IMR-90 (cell line): ENCODE results near the gene PLLP. TPM values are rescaled to one million over a fixed set of nuclear protein-coding genes. Genes with fewer than 3 reads are reported as not detected.

ENCODE experiments used
- ATAC-seq: fragments of 200-7000 bp; cut with Tn5 transposase; 2 replicates; pipeline ENCODE4 v1.9.1; 2020; ENCODE audit warnings: low read depth, mild to moderate bottlenecking, moderate library complexity
- BruUV-seq: library from RNA; stranded (reverse); fragments of 400-500 nt; replicated peaks from 2 replicates; lab custom pipeline; 2021; lab: Mats Ljungman, UMichigan
- CTCF ChIA-PET: fragments of 300-600 bp; formaldehyde crosslinking; extraction: SDS; loops from one replicate; lab custom pipeline; 2021; ENCODE audit warnings: antibody characterized with exemption; lab: Yijun Ruan, JAX
- POLR2A ChIA-PET: fragments of 300-600 bp; sonication (Branson Sonifier 250); formaldehyde crosslinking; loops from one replicate; lab custom pipeline; 2022; ENCODE audit warnings: antibody characterized with exemption; ENCODE audit not compliant: unreplicated experiment; lab: Charles Lee
- DNase-seq: peaks from one replicate; pipeline ENCODE4 v3.0.0; 2013
- H2AFZ ChIP-seq: replicated peaks from 2 replicates; pipeline ENCODE3; 2013; ENCODE audit warnings: low read length, mild to moderate bottlenecking; ENCODE audit not compliant: poor library complexity
- H2AK5ac ChIP-seq: 2 replicates; pipeline ENCODE4 v1.6.1; 2013; ENCODE audit warnings: low read depth, low read length, inconsistent platforms
- H2AK9ac ChIP-seq: replicated peaks from 2 replicates; pipeline ENCODE3; 2013; ENCODE audit warnings: mild to moderate bottlenecking, low read depth, low read length, moderate library complexity; ENCODE audit not compliant: poor library complexity
- H2BK120ac ChIP-seq: 2 replicates; pipeline ENCODE4 v1.6.1; 2013; ENCODE audit warnings: low read depth, low read length, inconsistent platforms
- H2BK15ac ChIP-seq: 3 replicates; pipeline ENCODE4 v1.6.1; 2013; ENCODE audit warnings: low read depth, low read length, inconsistent platforms
- H2BK20ac ChIP-seq: 2 replicates; pipeline ENCODE4 v1.6.1; 2013; ENCODE audit warnings: low read depth, mild to moderate bottlenecking, inconsistent platforms, low read length, moderate library complexity
- H2BK5ac ChIP-seq: 2 replicates; pipeline ENCODE4 v1.6.1; 2013; ENCODE audit warnings: mild to moderate bottlenecking, low read depth, low read length, inconsistent platforms; ENCODE audit not compliant: poor library complexity, severe bottlenecking
- H3K14ac ChIP-seq: replicated peaks from 2 replicates; pipeline ENCODE4 v1.6.1; 2013; ENCODE audit warnings: low read depth, low read length, inconsistent platforms
- H3K18ac ChIP-seq: 2 replicates; pipeline ENCODE4 v1.6.1; 2013; ENCODE audit warnings: low read depth, low read length, control low read depth
- H3K23ac ChIP-seq: 2 replicates; pipeline ENCODE4 v1.6.1; 2013; ENCODE audit warnings: low read depth, low read length, inconsistent platforms
- H3K27ac ChIP-seq: 2 replicates; pipeline ENCODE4 v1.5.1; 2013; ENCODE audit warnings: mild to moderate bottlenecking, control low read depth, low read length; ENCODE audit not compliant: insufficient read depth
- H3K27me3 ChIP-seq: 2 replicates; pipeline ENCODE4 v1.6.1; 2013; ENCODE audit warnings: low read length; ENCODE audit not compliant: control insufficient read depth, insufficient read depth
- H3K36me3 ChIP-seq: 2 replicates; pipeline ENCODE4 v1.6.1; 2013; ENCODE audit warnings: low read length, mixed read lengths; ENCODE audit not compliant: control insufficient read depth, insufficient read depth
- H3K4ac ChIP-seq: 2 replicates; pipeline ENCODE4 v1.6.1; 2013; ENCODE audit warnings: low read depth, low read length, inconsistent platforms
- H3K4me1 ChIP-seq: 2 replicates; pipeline ENCODE4 v1.6.1; 2013; ENCODE audit warnings: low read length, mixed read lengths; ENCODE audit not compliant: control insufficient read depth, insufficient read depth
- H3K4me2 ChIP-seq: 2 replicates; pipeline ENCODE4 v1.6.1; 2013; ENCODE audit warnings: low read depth, mild to moderate bottlenecking, control low read depth, low read length, moderate library complexity
- H3K4me3 ChIP-seq: 2 replicates; pipeline ENCODE4 v1.5.1; 2013; ENCODE audit warnings: low read depth, mild to moderate bottlenecking, control low read depth, low read length, moderate library complexity; ENCODE audit not compliant: insufficient read depth
- H3K56ac ChIP-seq: 2 replicates; pipeline ENCODE4 v1.6.1; 2013; ENCODE audit warnings: low read length, inconsistent platforms; ENCODE audit not compliant: insufficient read depth; ENCODE audit errors: extremely low read depth
- H3K79me1 ChIP-seq, 2 experiments: 2 replicates each; pipeline ENCODE4 v1.6.1; 2013; ENCODE audit warnings: low read length in 2 of 2, inconsistent platforms in 1 of 2, low read depth in 1 of 2
- H3K9ac ChIP-seq: 2 replicates; pipeline ENCODE4 v1.6.1; 2013; ENCODE audit warnings: low read depth, low read length, control low read depth
- H3K9me1 ChIP-seq: 2 replicates; pipeline ENCODE4 v1.6.1; 2013; ENCODE audit warnings: low read length, inconsistent platforms; ENCODE audit not compliant: insufficient read depth
- H3K9me3 ChIP-seq: 2 replicates; pipeline ENCODE4 v1.6.1; 2013; ENCODE audit warnings: low read length; ENCODE audit not compliant: control insufficient read depth, insufficient read depth
- H4K20me1 ChIP-seq: 2 replicates; pipeline ENCODE4 v1.6.1; 2013; ENCODE audit warnings: low read length, inconsistent platforms; ENCODE audit not compliant: insufficient read depth
- H4K5ac ChIP-seq: 2 replicates; pipeline ENCODE4 v1.6.1; 2013; ENCODE audit warnings: mild to moderate bottlenecking, low read depth, low read length, control low read depth
- H4K8ac ChIP-seq, 2 experiments: 2 replicates each; pipeline ENCODE4 v1.6.1; 2013; ENCODE audit warnings: low read depth in 2 of 2, low read length in 2 of 2, control low read depth in 1 of 2, inconsistent platforms in 1 of 2
- H4K91ac ChIP-seq: 2 replicates; pipeline ENCODE4 v1.6.1; 2013; ENCODE audit warnings: low read depth, low read length, inconsistent platforms; ENCODE audit not compliant: insufficient read depth
- CEBPB ChIP-seq: IDR thresholded peaks from 2 replicates; pipeline ENCODE4 v1.6.1; 2012; ENCODE audit warnings: low read depth, low read length, improper control_type of control experiment
- RAD21 ChIP-seq: IDR thresholded peaks from 2 replicates; pipeline ENCODE4 v1.6.1; 2012; ENCODE audit warnings: low read length, improper control_type of control experiment
- WGBS, 2 experiments: methylation state at CpG; one replicate each; pipeline versions ENCODE4 v1.1.5 to v1.1.7; 2013; ENCODE audit warnings: missing lambda C conversion rate in 2 of 2; ENCODE audit not compliant: insufficient read length in 1 of 2; ENCODE audit errors: extremely low coverage in 2 of 2; 5-methylcytosine and 5-hydroxymethylcytosine counted together
- dilution Hi-C: fragments of 300-500 bp; cut with HindIII; formaldehyde crosslinking; loops from one replicate; pipeline ENCODE4 v1.14.3; 2018; ENCODE audit warnings: low sequenced_read_pairs; ENCODE audit not compliant: unreplicated experiment
- in situ Hi-C: fragments of 300-500 bp; cut with MboI; formaldehyde crosslinking; loops from 3 replicates; pipeline ENCODE4 v1.14.3; 2019; ENCODE audit warnings: low sequenced_read_pairs, inconsistent platforms, mixed read lengths
- intact Hi-C: fragments of 100-400 bp; cut with micrococcal nuclease; formaldehyde crosslinking; loops from 2 replicates; pipeline ENCODE4 v1.10.0; 2022
- polyA plus RNA-seq, 3 experiments: library from polyadenylated mRNA; depleted of rRNA; stranded (reverse); fragments of >200 nt; gene quantifications; 2 replicates each; pipeline ENCODE4 v1.2.3, GENCODE V29; 2012; ENCODE audit warnings: low replicate concordance in 1 of 3
- total RNA-seq: library from RNA; depleted of rRNA; stranded (reverse); fragments of >200 nt; gene quantifications from 2 replicates; pipeline ENCODE4 v1.2.3, GENCODE V29; 2012

The PLLP gene
- total and polyA plus RNA-seq, 2 of the 4 experiments (the other 2 are of a cell fraction): 0.05 TPM; not detected in 1

- DNase-seq (no peak), ATAC-seq (no peak)
- no peak overlapping the region for H3K27ac ChIP-seq
- H4K8ac ChIP-seq: no peak overlapping the region
- H3K36me3 ChIP-seq: peaks cover 42% of the 10 kb centered on the region
- H3K23ac ChIP-seq: no peak overlapping the region
- intact Hi-C loops: no loop called here
- H2AFZ ChIP-seq: no peak overlapping the region
- in situ Hi-C loops: no loop called here
- no peak overlapping the region for H2AK5ac ChIP-seq
- no peak overlapping the region for H3K4me2 ChIP-seq
- no peak overlapping the region for H2BK20ac ChIP-seq
- H3K27me3 ChIP-seq: no peaks in the 10 kb centered on the region
- no peak overlapping the region for H3K9ac ChIP-seq
- H3K56ac ChIP-seq: no peak overlapping the region
- no peak overlapping the region for H2AK9ac ChIP-seq
- H2BK120ac ChIP-seq: no peak overlapping the region
- H3K14ac ChIP-seq: no peak overlapping the region
- H2BK15ac ChIP-seq: no peak overlapping the region
- H4K5ac ChIP-seq: no peak overlapping the region
- no CpG with 5 or more reads among the region's 1 CpG for WGBS, 2 experiments
- TF ChIP-seq CEBPB: peak; percentile 88
- no peak for TF ChIP-seq RAD21
- no peaks in the 10 kb centered on the region for H3K4me1 ChIP-seq
- ChIA-PET CTCF (no interaction called here), POLR2A (no interaction called here)
- no peak overlapping the region for H3K4me3 ChIP-seq
- H3K79me1 ChIP-seq: peaks cover 0 to 3% of the 10 kb centered on the region in 2 experiments; a peak in 1 of 4 replicates
- H3K9me3 ChIP-seq: no peaks in the 10 kb centered on the region
- no TSS peak for BruUV-seq
- H3K4ac ChIP-seq: no peak overlapping the region
- dilution Hi-C loops: no loop called here
- no peak overlapping the region for H2BK5ac ChIP-seq
- no peaks in the 10 kb centered on the region; the same call in 1 of the 2 replicates for H4K20me1 ChIP-seq
- H4K91ac ChIP-seq: no peak overlapping the region
- H3K18ac ChIP-seq: no peak overlapping the region
- H3K9me1 ChIP-seq: no peaks in the 10 kb centered on the region
Observed at GRCh38 chr16:57253466-57253865, 31.0 kb downstream of the PLLP start.
